ENCODE results near the gene TAX1BP1. TPM values are rescaled to one million over a fixed set of nuclear protein-coding genes. Genes with fewer than 3 reads are reported as not detected.

The TAX1BP1 gene
- total and polyA plus RNA-seq, 2 donors (not counting 3 experiments of a cell fraction or from before 2014, with no cell fraction given): 77.7 to 93.2 TPM

DNA sequence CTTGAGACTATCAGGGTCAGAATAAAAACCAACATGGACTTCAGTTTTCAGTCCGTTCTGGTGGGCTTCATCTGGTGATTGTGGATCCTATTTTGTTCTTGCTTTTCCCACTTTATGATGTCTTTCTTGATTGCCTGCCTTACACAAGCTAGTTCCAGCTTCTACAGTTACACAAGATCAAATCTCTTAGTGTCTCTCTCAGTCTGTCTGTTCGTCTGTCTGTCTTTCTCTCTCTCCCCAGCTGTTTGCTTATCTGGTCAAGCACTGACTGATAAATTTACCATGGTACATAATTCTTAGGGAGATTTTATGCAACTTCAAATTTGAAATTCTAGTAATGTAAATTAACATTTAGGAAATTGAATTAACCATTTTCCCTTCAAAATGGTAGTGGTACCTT, 35.8 kb downstream of the TAX1BP1 start:
- H3K27ac ChIP-seq (ENCODE audit: insufficient read depth, low read depth, low read length): no peak overlapping the region
- peaks cover 2 to 3% of the 10 kb centered on the region in 2 experiments for H3K36me3 ChIP-seq (ENCODE audit: control insufficient read depth in 2 of 2, extremely low read depth in 1 of 2, insufficient read depth in 2 of 2, low read length in 2 of 2)
- no peaks in the 10 kb centered on the region for H3K4me1 ChIP-seq (ENCODE audit: control insufficient read depth, extremely low read depth, insufficient read depth, low read length)
- dilution Hi-C loops (cut with MboI; ENCODE audit: extremely low pct_ligation_motif_present, low sequenced_read_pairs): no loop called here
- no peak overlapping the region for H3K4me2 ChIP-seq (ENCODE audit: insufficient read depth, low read length)
- FAIRE-seq (no peak), DNase-seq (ENCODE audit: low read depth, low spot score) (no peak)
- no peaks in the 10 kb centered on the region for H3K27me3 ChIP-seq (ENCODE audit: control insufficient read depth in 2 of 2, insufficient read depth in 2 of 2, low read length in 2 of 2)
- no peak overlapping the region for H3K9ac ChIP-seq (replicated peaks; ENCODE audit: extremely low read depth, insufficient read depth, low read length)
- no peak overlapping the region for H3K4me3 ChIP-seq (replicated peaks in 1 of 3; ENCODE audit: insufficient read depth in 1 of 3, low read depth in 1 of 3, low read length in 3 of 3)
- no TSS peak for BruUV-seq (replicated peaks)
- H3K79me2 ChIP-seq (ENCODE audit: control insufficient read depth, insufficient read depth, low read length): peaks cover 3% of the 10 kb centered on the region
- ChIA-PET CTCF (interaction anchor here (1.1 to 4.9 kb wide), 18 partner anchors 9 to 580 kb away, joined by 3 to 80 read pairs (median 16); partner anchors contain the start of genes HOXA13 and TAX1BP1), POLR2A (no interaction called here)
- H3K9me1 ChIP-seq (replicated peaks; ENCODE audit: control insufficient read depth, extremely low read depth, insufficient read depth, low read length): no peaks in the 10 kb centered on the region
- no peak overlapping the region for H2AFZ ChIP-seq (ENCODE audit: low read depth, low read length)
- TF ChIP-seq GATA2 (IDR thresholded peaks at IDR 0.05; ENCODE audit: insufficient read depth, insufficient read length, low read depth, low read length): no peak
- no peak for TF ChIP-seq MYC (IDR thresholded peaks at IDR 0.05; ENCODE audit: low read depth, low read length)
- TF ChIP-seq, protein P1, sequence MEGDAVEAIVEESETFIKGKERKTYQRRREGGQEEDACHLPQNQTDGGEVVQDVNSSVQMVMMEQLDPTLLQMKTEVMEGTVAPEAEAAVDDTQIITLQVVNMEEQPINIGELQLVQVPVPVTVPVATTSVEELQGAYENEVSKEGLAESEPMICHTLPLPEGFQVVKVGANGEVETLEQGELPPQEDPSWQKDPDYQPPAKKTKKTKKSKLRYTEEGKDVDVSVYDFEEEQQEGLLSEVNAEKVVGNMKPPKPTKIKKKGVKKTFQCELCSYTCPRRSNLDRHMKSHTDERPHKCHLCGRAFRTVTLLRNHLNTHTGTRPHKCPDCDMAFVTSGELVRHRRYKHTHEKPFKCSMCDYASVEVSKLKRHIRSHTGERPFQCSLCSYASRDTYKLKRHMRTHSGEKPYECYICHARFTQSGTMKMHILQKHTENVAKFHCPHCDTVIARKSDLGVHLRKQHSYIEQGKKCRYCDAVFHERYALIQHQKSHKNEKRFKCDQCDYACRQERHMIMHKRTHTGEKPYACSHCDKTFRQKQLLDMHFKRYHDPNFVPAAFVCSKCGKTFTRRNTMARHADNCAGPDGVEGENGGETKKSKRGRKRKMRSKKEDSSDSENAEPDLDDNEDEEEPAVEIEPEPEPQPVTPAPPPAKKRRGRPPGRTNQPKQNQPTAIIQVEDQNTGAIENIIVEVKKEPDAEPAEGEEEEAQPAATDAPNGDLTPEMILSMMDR (IDR thresholded peaks at IDR 0.05; ENCODE audit: extremely low read depth in 1 of 2, insufficient read depth in 1 of 2, low read depth in 1 of 2, low read length in 2 of 2): no peak
- TF ChIP-seq FOS (IDR thresholded peaks at IDR 0.05; ENCODE audit: borderline replicate concordance, insufficient read depth, low read length): no peak
- TF ChIP-seq EZH2 (IDR thresholded peaks at IDR 0.05; ENCODE audit: borderline replicate concordance, low read depth, low read length, severe bottlenecking): no peak
- no peak for TF ChIP-seq POLR2A (IDR thresholded peaks at IDR 0.05; ENCODE audit: low read depth, low read length)
- TF ChIP-seq, protein P2, sequence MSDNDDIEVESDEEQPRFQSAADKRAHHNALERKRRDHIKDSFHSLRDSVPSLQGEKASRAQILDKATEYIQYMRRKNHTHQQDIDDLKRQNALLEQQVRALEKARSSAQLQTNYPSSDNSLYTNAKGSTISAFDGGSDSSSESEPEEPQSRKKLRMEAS (IDR thresholded peaks at IDR 0.05; ENCODE audit: insufficient read depth, insufficient read length): no peak
- no peak for TF ChIP-seq POLR2AphosphoS5 (IDR thresholded peaks at IDR 0.05; ENCODE audit: insufficient read depth, low read depth, low read length)
- no peak for TF ChIP-seq JUN (IDR thresholded peaks at IDR 0.05; ENCODE audit: borderline replicate concordance, insufficient read depth, insufficient read length, low read depth)
- no peaks in the 10 kb centered on the region for H4K20me1 ChIP-seq (replicated peaks; ENCODE audit: control insufficient read depth, extremely low read depth, insufficient read depth, low read length)
- intact Hi-C loops (cut with micrococcal nuclease): loop anchor here (2.0 to 10.0 kb wide), 3 partner anchors 31 to 319 kb away; no protein-coding TSS in a partner anchor
- no peaks in the 10 kb centered on the region for H3K9me3 ChIP-seq (replicated peaks; ENCODE audit: control insufficient read depth, insufficient read depth, low read length)

Data from endothelial cell of umbilical vein (primary cell).